Hematopoietic multipotent progenitor cell (in vitro differentiated cells): Measurements from ENCODE around the gene ATMIN. TPM values are rescaled to one million over a fixed set of nuclear protein-coding genes. Genes with fewer than 3 reads are reported as not detected.

Source experiments
- DNase-seq, 3 donors: peaks; one replicate each; pipeline ENCODE4 v3.0.0-alpha.2; 2011 to 2015; ENCODE audit warnings: low read depth in 2 of 3, low spot score in 2 of 3
- small RNA-seq: library from RNA; depleted of rRNA; stranded (forward); fragments of <200 nt; gene quantifications from one replicate; pipeline ENCODE3, GENCODE V24; 2012
- total RNA-seq: library from RNA; depleted of rRNA; stranded (reverse); fragments of >200 nt; gene quantifications from one replicate; pipeline ENCODE4 v1.2.3, GENCODE V29; 2012

Gene ATMIN
- total RNA-seq, 1 donor = 21.5 TPM

DNA sequence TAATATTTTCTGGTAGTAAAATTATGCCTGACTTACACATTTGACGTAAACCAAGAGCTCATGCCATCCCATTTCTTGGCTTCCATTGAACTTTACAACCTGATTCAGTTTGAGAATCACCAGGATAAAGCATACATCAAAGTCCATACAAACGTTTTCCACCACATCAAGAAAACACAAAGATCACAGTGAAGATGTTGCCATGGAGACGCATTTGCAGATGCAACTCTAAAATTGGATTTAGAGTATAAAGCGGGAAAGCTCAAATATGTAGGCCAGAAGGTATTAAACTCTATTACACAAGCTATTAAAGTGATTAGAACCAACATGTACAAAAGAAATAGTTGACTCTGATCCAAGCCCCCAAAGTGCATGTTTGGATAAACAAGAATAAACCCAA lies 31.0 kb downstream of the ATMIN start:
- no peak for DNase-seq

DNA sequence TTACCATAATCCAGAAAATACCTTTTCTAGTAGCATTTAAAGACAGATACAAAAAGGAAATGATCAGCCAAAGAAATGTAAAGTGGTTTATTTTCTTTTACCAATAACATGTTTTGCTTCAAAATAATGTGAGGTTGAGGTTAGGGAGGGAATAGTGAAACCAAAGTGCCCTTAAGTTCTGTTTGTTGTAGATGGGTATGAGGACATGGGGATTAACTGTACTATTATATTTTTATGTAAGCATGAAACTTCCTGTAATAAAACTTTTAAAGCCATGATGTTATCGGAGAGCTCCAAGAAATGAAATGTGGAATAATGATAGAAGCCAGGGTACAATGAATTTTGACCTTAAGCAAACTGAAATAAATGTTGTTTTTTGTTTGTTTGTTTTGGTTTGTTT lies 31.5 kb downstream of the ATMIN start:
- DNase-seq = no peak

DNA sequence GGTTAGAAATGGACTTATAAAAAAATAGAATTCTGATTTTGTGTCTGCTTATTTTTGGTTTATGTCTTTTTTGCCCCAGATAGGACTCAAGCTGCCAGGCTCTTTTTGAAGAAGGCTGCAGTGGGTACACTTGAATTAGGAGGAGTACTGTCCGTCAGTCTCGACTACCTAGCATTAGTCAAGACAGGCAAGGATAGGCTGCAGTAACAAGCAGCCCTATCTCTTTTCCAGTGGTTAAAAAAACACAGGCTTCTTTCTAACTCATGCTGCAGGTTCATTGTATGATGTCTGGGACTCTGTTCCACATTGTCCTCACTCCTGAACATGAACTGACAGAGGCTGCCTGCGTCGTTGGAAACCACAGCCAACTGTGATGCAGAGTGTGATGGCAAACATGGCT lies 33.4 kb downstream of the ATMIN start:
- no peak for DNase-seq

DNA sequence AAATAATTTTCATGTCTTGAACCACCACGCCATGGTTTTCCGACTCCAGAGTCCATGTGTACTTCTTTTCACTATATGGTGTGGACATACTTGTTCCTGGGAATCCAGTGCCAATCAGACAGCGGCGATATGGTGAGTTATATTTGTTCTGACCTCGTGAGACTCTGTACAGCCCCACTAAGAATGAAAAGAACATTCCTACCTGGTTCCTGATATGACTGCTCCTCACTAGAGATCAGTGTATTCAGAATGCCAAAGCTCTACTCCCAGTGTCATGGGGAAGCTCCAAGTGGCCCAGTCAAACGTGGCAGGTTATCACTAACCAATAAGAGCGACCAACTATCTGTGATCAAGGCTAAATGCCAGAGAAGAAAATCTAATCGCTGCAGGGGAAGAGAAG lies 35.3 kb downstream of the ATMIN start:
- DNase-seq = no peak

DNA sequence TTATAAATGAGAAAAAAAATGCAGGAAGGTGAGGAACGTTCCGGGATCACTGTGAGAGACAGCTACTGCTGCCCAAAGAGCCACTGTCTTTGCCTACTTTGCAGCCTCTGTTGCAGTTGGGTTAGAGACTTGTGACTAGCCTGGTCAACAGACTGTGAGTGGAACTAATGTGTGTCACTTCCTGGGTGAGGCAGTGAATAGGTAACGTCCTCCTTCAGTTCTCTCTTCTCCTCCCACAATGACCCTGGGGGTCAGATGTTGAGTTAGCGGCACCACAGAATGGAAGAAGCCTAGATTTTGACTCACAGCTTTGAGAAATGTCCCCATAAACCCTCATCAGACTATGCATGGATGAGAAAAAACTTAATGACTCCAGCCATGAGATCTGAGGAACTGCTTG lies 36.2 kb downstream of the ATMIN start:
- DNase-seq = no peak

DNA sequence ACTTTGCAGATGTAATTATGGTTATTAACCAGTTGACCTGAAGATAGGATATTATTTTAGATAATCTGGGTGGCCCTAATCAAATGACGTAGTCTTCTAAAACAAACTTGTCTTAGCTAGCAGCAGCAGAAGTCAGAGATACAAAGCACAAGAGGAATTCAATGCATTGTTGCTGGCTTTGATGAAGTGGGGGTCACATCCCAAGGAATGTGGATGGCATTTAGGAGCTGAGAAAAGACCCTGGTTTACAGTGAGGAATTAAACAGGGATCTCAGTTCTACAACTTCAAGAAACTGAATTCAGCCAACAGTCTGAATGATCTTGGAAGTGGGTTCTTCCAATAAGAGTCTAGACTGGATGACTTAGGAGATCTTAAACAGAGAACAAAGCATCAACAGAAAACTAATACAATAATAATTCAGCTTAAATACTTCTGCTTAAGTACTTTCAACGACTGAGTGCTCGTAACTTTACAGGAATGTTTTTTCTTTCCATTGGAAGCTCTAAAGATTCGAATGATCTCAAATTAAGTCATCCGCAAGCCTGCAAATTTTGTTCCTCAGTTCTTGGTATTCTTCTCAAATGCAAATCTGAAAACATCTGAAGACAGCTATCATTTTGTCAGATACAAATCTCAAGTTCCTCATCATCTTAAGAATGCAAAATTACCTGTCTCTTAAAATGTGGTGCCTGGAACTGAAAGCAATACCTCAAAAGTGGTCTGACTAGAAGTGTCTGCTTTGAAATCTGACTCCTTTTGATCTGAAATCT lies 38.1 kb downstream of the ATMIN start:
- DNase-seq = no peak

DNA sequence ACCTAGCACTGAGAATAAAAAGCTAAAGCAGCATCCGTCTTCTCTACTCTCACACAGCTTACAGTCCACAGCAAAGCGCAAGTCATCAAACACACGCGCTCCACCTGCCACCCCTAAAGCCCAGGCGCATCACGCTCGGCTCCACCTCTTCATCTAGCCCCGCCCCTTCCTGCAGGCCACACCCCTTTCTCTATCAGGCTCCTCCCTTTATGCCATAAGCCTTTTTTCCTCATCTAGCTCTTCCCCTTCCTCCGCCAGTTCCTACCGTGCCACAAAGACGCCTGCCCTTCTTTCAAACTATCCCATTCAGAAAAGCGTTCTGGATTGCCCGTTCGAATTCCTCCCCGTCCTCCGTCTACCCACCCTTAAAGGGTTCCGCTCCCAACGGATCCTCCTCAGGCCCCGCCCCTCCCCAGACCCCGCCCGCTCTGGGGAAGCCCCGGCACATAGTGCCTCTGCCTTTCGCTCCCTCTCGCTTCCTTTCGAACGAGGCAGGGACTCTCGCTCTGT lies 41.0 kb downstream of the ATMIN start:
- DNase-seq = peak; percentile 90 to 95 (median 92)

DNA sequence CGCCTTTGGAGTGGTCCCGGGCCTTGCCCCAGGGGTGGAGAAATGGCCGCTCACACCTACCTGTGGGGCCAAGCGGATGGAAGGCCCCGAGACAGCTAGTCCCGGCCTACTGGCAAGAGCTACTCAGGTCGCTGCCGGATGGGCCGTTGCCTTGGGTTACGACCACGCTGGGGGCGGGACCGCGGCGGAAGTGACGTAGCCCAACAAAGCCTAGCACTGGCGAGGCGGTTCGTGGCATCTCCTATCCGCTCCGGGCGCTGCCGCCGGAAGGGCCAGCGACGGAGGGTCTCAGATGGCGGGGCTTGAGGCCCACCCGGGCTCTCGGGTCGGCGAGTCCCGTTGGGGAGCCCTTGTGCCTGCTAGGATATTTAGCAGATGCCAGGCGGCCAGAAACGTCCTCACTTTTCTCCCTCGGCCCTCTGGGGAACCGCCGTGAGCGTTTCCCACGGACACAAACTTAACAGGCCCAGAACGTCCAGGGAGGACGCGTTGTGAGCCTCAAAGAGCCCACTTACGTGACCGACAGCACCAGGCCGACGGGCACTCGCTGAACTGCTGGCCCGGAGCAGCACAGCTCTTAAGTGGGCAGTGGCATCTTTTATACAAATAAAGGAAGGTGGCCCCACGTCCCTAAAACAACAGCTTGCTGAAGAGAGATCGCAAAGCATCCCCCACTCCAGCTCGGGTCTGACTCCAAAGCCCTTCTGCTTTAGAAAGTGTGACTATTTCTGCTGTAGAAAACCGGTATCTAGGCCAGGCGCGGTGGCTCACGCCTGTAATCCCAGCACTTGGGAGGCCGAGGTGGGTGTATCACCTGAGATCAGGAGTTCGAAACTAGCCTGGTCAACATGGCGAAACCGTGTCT lies 41.7 kb downstream of the ATMIN start, which contains the start of gene C16orf46:
Gene C16orf46 (minus strand): TSS at position 163 of the 865 bp plus-strand sequence. CDS start 13,283 bp downstream, outside the sequence.
- peak in 2 of 3 donors; percentile 95 to 96 for DNase-seq

DNA sequence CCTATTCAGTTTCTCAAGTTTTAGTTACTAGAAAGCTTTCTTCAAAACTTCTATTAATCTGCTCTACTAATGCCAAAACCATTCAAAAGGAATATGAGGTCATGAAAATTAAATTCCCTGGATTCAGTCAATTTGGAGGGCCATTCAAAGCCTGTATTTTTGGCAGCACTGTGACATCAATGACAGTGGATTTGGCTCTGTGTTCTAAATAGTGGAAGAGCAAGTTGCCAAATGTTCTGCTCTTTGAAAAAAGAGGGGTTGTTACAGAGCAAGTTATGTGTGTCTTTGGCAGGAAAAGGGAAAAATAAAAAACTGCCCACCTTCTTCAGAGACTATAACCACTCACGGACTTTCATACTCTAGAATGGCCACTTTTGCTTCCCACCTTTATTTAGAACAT lies 44.6 kb downstream of the ATMIN start:
- no peak for DNase-seq

DNA sequence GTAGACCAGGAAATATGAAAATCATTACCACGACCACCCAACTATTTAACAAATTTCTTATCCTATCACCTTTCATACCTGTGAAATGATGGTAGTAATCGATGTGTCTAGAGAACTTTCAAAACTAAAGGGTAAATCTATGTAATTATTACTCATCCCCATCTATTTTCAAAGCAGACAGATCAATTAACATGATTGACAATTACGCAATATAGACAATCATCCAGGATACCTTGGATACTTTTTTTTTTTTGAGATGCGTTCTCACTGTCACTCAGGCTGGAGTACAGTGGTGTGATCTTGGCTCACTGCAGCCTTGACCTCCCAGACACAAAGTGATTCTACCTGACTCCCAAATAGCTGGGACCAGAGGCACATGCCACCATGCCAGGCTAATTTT lies 45.4 kb downstream of the ATMIN start:
- DNase-seq = no peak

DNA sequence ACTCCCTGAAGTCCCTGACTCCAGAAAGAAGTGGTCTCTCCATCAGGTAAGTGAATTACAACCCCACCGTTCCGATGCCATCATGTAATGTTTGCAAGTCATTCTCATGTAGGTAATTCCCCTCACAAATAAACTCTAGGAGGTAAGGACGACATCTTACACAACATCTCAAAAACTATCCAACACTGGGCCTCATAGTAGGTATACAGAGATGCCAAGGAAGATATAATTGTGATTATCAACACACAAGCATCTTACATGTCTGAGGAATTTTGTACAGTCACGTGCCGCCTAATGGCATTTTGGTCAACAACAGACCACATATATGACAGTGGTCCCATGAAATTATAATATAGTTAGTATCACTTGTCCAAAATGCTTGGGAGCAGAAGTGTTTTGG lies 53.2 kb downstream of the ATMIN start:
- DNase-seq = no peak

DNA sequence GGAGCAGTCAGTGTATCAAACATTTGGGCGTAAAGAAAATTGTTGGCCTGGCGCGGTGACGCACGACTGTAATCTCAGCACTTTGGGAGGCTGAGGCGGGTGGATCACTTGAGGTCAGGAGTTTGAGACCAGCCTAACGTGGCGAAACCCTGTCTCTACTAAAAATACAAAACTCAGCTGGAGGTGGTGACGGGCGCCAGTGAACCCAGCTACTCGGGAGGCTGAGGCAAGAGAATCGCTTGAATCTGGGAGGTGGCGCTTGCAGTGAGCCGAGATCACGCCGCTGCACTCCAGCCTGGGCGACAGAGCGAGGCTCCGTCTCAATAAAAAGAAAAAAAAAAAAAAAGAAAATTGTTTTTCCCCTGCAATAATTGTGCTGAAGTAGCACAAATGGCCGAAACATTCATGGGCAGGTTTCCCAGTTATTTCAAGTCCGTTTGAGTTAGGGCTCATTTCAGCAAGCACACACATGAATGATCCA lies 59.2 kb downstream of the ATMIN start:
- DNase-seq = no peak

DNA sequence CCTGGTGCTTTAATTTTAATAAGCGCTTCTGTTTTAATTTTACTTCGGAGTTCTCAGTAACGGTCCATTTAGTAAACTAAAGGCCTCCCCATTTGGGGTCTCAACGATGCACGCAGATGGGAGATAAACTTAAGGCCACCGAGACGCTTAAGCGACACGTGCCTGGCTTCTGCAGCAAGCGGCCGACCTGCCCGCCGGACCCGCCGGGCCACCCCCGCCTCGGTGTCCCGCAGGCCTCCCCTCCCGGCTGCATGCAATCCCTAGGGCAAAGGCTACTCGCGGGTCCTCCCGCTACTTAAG lies 60.0 kb downstream of the ATMIN start:
- DNase-seq = no peak

DNA sequence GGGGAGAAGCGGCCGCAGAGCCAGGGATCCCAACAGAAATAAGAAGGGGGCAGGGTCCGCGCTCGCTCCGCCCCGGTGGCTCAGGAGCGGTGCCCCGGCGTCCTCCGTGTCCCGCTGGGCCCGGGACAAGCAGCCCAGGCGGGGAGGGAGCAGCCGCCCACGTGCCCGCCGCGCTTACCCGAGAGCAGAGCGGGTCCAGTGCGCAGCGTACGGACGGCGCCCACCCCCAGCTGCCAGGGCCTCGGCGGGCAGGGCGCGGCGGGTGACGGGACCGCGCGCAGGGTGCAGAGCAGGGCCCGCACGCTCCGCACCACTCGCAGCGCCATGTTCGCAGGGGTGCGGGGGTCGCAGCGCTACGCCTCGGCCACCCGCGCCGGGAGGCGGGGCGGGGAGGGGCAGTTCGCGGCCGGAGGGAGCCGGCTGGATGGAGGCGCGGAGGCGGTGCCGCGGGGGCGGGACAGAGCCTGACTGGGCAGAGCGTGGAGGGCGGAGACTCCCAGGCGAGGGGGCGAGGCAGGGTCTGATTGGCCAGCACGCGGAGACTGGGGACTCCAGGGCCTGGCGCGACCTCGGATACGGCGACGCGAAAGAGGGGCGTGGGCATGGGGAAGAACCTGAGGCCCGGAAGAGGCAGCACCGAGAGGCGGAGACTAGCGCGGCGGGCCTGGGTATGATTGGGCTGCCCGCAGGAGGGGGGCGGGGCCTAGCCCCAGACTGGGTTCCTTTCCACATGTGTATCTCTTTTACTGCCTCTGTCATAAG lies 60.5 kb downstream of the ATMIN start, which contains the start of gene GCSH:
Gene GCSH (minus strand): TSS at position 443 of the 762 bp plus-strand sequence. CDS start 117 bp downstream, at position 326.
- peak; percentile 92 to 99 (median 99) for DNase-seq

DNA sequence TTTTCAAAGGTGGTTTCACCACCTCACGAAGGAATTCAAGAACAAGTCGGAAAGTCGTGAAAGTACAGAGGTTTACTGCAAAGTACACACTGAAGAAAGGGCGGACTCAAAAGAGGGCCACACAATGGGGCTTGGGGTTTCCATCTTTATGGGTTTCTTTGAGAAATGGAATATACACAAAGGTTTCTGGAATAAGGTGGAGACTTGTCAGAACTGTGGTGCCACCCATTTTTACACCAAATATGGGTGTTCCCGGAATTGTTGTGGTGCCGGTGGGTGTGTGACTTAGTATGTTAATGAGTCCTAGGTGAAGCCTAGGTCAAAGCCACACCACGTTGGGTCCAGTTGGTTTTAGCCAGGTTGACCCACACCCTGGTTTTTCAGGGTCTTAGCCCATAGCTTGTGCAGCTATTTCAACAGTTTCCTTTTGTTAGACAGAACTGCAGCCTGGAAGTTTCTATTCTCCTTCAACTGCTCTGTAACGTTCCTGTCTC lies 61.1 kb downstream of the ATMIN start:
- no peak for DNase-seq

Small RNA genes within 50 kb of the gene (small RNA-seq; reads per million reads assigned to genes)
- gene AC092718.3 = not detected

Other genes starting within 250 kb of the ATMIN start
- 13.5 TPM for gene CDYL2, start 231.2 kb upstream of the ATMIN start, total RNA-seq
- 24.5 TPM for gene CMC2, start 29.0 kb upstream of the ATMIN start, total RNA-seq
- gene CENPN, start 28.6 kb upstream of the ATMIN start, total RNA-seq = 4.8 TPM
- 1.9 TPM for gene C16orf46, start 41.4 kb downstream of the ATMIN start, total RNA-seq
- 7.0 TPM for gene GCSH, start 60.6 kb downstream of the ATMIN start, total RNA-seq
- gene BCO1, start 202.8 kb downstream of the ATMIN start, total RNA-seq = under 0.01 TPM